A204.1 (cell line): ENCODE measurements around the gene NKAIN2.
"Not testable (repeated sequence)": the region's sequence is repeated elsewhere in the genome, so short reads cannot be mapped to it uniquely, and the experiment has no call there.

ENCODE experiments used
- FAIRE-seq: peaks from 2 replicates; lab custom pipeline; 2012; peaks lifted over from hg19 to GRCh38; lab: Jason Lieb, UNC

Gene NKAIN2

GRCh38 chr6:124205921-124206320, 402.3 kb downstream of the NKAIN2 start:
- FAIRE-seq, result no peak

DNA sequence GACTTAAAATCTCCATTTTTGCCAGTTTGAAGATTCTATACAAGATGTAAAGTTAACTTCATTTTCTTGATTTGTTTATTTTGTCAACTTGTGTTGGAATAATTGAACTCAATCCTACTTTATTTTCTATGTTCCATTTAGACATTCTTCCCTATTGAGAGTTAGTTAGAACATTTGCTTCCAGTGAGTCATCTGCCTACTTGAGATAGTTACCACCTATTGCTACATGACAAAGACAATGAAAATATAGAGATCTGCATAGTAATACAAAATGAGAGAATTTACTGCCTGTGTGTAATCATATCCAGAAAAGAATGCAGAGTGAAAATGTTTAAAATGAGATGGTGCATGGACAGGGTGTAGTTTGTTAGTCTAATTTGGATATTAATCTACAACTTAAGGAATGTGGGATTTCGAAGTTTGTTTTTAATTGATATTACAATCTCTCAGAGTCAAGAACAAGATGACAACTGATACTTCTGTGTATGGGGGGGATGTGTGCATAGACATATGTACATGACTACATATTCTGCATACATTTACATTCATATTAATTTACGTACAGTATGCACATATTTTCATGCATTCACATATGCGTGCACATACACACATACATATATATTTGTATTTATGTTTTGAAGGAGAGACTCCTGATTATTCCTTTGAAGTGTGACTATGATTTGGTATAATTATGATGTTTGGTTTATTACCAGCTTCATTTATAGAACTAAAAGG, 420.1 kb downstream of the NKAIN2 start:
- peak; percentile 48 for FAIRE-seq

DNA sequence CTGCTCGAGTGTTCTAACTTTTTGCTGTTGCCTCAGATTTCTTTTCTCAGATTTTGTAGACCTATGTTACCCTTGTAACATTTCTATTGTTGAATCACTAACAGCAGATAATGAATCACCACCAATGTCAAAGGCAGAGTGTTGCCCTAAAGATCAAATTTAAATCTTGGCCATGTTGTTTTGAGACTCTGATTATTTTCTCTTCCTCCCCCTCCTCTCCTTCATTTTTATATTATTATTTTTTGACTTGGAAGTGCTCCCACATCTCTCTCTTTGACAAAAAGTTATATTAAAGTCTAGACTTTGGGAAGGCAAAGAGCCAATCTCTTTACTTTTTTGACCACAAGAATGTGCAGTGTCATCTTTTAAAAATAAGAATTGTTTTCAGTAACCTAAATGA, 422.7 kb downstream of the NKAIN2 start:
- no peak for FAIRE-seq

GRCh38 chr6:124233221-124233620, 429.6 kb downstream of the NKAIN2 start:
- FAIRE-seq, result no peak

GRCh38 chr6:124234801-124235200, 431.1 kb downstream of the NKAIN2 start:
- FAIRE-seq, result no peak

GRCh38 chr6:124237911-124238310, 434.2 kb downstream of the NKAIN2 start:
- FAIRE-seq, result no peak

- not testable (repeated sequence) for FAIRE-seq
Observed at GRCh38 chr6:124238408-124238807, 434.7 kb downstream of the NKAIN2 start.

- no peak for FAIRE-seq
Observed at GRCh38 chr6:124254941-124255685, 451.4 kb downstream of the NKAIN2 start.

DNA sequence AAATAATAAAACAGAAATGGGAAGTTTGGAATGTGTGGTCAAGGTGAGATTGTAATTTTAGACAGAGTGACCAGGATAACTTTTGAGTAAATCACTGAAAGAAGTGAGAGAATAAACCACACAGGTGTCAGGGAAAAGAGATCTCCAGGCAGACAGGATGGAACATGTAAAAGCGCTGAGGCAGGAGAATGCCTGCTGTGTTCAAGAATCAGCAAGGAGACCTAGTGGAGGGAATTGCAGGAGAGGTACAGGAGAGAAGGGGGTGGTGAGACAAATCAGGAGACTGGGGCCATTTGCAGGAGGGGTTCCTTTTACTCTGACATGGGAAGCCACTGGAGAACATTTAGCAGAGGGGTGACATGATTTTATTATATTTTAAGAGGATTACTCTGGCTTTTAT, 456.7 kb downstream of the NKAIN2 start:
- FAIRE-seq, result no peak

DNA sequence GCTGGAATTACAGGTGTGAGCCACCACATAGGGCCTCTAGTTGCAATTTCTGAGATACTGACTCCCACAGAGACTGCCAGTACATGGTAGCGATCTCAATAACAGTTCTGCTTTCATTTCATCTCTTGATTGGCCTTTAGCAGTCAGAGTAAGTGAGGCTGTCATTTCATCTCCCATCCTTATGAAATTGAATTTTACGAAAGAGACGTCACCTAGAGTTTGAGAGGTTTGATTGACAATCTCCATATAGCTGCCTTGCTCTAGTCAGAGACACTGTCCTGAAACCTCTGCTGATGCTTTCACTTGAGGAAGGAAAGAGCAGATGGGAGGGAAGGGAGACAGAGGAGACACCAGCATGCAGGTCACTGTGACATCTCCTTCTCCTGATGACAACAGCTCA, 466.1 kb downstream of the NKAIN2 start:
- no peak for FAIRE-seq

DNA sequence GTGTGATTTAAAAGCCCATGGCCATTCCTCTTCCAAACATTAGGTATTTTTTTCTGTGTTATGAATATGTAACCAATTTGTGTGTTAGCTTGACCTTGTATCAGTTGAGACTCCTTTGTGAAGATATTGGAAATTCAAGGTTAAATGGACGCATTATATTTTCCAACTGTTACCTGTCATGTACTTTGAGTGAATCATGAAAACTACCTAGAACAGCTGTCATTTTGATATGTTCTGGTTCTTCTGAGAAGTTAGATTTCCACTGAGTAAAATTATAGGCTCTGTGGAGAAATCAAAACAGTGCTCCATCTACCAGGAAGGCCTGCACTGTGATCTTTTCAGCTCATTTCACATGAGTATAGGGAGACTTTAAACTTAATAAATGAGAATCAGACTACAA, 470.0 kb downstream of the NKAIN2 start:
- no peak for FAIRE-seq

DNA sequence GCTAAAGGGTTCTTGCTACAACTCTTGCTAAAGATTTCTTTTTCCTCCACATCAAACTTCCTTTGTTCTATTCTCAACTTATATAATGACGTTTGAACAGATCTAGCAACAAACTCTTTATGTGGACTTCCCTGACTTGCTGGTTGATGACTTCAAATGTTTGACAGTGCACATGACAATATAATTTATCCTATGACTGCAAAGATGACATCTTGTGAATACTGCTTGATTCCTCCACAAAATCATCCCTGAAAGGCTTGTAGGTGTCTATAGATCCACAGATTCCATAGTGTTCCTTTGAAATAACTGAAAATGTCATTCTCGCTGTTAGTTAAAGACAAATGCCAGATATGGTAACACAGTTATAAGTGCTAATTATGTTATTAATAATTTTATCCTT, 478.9 kb downstream of the NKAIN2 start:
- no peak for FAIRE-seq

DNA sequence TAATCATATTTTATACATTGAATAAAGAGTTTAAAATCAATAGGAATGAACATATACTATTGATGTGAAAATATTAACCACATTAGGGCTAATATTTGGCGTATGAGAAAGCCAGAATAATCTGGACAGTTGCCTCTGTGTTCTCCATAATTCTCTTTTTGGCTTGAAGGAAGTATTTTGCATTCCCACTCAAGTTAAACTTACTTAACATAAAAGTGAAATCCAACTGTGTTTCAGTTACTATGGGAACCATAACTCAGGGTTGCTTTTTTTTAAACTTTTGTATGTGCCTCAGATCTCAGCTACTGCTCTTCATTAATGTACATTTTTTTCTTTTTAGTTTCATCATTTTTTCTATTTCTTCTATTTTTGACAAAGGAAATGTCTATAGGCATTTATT, 479.8 kb downstream of the NKAIN2 start:
- no peak for FAIRE-seq

DNA sequence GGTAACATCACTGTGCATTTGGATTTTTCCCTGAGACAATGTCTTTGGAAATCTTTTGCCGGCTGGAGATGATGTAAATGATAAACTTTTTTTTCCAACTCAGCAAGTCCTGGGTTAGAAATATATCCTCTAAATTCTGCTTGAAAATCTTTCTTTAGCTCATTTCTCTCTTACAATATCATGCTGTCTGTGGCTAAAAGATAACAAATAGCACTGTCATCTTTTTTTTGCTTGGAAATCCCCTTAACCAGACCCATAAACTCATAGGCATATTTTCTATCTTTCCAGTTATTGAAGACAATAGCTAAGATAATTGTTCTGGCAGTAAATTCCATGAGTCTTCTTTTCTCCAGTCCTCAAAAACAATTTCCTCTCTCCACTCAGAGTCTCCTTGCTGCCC, 481.5 kb downstream of the NKAIN2 start:
- no peak for FAIRE-seq

- no peak for FAIRE-seq
Observed at GRCh38 chr6:124294574-124295200, 491.0 kb downstream of the NKAIN2 start.

DNA sequence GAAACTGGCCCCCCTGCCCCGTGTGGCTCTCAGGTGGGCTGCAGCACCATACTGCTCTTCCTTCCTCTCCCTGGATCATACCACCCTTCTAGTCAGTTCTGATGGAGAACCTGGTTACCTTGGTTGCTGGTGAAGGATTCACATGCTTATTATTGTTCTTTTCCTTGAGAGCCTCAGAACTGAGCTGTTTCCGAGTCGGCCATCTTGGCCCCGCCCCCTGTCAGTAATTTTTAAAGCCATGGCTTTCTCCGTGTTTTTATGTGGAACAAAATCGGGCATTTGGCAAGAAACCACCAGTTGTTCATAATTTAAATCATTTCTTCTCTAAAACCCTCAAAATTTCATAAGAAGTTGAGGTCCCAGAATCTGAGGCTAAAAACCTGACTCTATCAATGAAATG, 493.8 kb downstream of the NKAIN2 start:
- no peak for FAIRE-seq

GRCh38 chr6:124298730-124299129, 495.1 kb downstream of the NKAIN2 start:
- no peak for FAIRE-seq

DNA sequence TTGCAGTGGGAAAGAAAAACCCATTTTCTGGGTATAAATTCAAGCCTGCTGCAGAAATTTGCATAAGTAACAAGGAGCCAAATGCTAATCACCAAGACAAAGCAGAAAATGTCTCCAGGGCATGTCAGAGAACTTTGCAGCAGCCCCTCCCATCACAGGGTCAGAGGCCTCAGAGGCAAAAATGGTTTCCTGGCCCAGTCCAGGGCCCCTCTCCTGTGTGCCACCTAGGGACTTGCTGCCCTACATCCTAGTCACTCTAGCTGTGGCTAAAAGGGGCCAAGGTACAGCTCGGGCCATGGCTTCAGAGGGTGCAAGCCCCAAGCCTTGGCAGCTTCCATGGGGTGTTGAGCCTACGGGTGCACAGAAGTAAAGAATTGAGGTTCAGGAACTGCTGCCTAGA, 497.2 kb downstream of the NKAIN2 start:
- not testable (repeated sequence) for FAIRE-seq

GRCh38 chr6:124303971-124304370, 500.3 kb downstream of the NKAIN2 start:
- FAIRE-seq, result no peak

- FAIRE-seq, result no peak
Observed at GRCh38 chr6:124310139-124310538, 506.5 kb downstream of the NKAIN2 start.

GRCh38 chr6:124319410-124319809, 515.7 kb downstream of the NKAIN2 start:
- no peak for FAIRE-seq

DNA sequence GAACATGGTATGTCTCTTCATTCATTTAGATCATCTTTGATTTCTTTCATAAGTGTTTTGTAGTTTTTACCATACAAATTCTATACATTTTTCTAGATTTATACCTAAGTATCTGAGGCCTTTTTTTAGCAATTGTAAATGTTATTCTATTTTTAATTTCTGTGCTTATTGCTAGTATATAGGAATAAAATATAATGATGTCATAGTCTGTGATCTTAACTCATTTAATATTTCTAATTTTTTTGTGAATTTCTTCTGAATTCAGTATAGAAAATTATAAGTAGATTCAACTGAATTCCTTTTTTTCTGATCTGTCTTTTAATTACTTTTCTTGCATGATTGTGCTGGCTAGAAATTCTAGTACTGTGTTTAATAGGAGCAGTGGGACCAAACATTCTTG, 520.6 kb downstream of the NKAIN2 start:
- no peak for FAIRE-seq

DNA sequence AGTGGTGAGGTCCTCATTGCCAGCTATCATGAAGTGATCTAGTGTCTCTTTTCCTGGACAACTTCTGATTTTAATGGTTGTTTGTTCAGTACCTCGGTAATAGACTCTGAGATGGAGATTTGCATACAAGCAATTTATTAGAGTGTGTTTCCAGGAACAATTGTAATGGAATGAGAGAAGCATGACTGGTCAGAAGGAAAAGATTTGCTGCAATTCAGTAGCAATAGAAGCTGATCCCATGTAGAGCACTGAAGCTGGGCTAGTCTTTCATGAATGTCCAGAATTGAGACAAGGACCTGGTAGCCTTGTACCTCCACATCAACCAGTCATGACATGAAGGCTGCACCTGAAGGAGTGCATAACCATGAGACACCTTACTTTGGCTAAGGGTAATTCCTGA, 526.5 kb downstream of the NKAIN2 start:
- no peak for FAIRE-seq

DNA sequence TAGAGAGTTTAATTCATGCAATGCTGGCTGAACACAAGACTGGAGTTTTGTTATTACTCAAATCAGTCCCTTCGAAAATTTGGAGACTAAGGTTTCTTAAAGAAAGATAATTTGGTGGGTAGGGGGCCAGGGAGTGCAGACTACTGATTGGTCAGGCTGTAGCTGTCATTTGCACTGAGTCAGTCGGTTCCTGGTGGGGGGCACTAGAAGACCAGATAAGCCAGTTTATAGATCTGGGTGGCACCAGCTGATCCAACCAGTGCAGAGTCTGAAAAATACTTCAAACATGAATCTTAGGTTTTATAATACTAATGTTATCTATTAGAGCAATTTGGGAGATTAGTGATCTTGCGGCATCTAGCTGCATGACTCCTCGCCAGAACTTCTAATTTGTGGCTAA, 530.7 kb downstream of the NKAIN2 start:
- no peak for FAIRE-seq
